ENCODE measurements around the gene DYNLT3. TPM values are rescaled to one million over a fixed set of nuclear protein-coding genes. Genes with fewer than 3 reads are reported as not detected.

The DYNLT3 gene
- total RNA-seq, 1 experiment from 2014 or later: 5.7 TPM

DNA sequence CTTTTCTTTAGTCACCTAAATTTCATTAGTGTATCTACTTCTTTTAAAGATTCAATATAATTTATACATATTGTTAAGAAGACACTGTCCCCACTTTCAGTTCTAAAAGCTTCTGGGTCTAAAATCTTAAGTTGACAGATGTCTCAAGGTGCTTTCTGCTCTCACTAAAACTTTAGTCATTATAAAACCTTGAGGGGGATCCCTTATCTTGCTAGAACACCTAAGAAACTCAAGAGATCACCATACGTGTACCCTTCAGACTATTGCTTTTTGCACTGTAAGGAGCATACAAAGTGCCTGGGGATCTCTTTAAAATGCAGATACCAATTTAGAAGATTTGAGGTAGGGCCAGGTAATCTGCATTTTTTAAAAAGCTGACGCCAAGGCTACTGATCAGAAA, 37.4 kb downstream of the DYNLT3 start:
- no peak overlapping the region for H2BK12ac ChIP-seq (ENCODE audit: insufficient read length, low read depth, low read length)

More for the DNA sequence above, 37.4 kb downstream of the DYNLT3 start:
- H3K27me3 Mint-ChIP-seq (ENCODE audit: low read depth): no peaks in the 10 kb centered on the region
- Histone ChIP-seq H3T11ph (ENCODE audit: low read length) (no peak overlapping the region), H3K27me3 (ENCODE audit: insufficient read depth, low read length) (no peaks in the 10 kb centered on the region), H2BK20ac (ENCODE audit: low read depth, low read length, poor library complexity, severe bottlenecking) (no peak overlapping the region), H3K23me2 (ENCODE audit: insufficient read length, low read depth, low read length, poor library complexity, severe bottlenecking) (no peaks in the 10 kb centered on the region), H4K20me1 (ENCODE audit: control insufficient read depth, insufficient read depth, insufficient read length) (no peaks in the 10 kb centered on the region), H2AK5ac (ENCODE audit: insufficient read length, low read length) (no peak overlapping the region), H3K14ac (ENCODE audit: insufficient read depth, low read length) (no peak overlapping the region), H4K8ac (replicated peaks; ENCODE audit: insufficient read length, low read depth, low read length) (no peak overlapping the region), H4K91ac (ENCODE audit: insufficient read length, low read depth, low read length) (no peak overlapping the region), H2BK120ac (ENCODE audit: low read depth, low read length, poor library complexity, severe bottlenecking) (no peak overlapping the region), H3K4me1 (ENCODE audit: insufficient read depth, low read length) (no peaks in the 10 kb centered on the region), H3K4ac (ENCODE audit: low read depth, low read length) (no peak overlapping the region), H4K5ac (ENCODE audit: insufficient read length, low read depth, low read length) (no peak overlapping the region), H3K4me2 (ENCODE audit: insufficient read depth, insufficient read length, low read length) (no peak overlapping the region), H2BK15ac (ENCODE audit: low read depth, low read length) (no peak overlapping the region), H3K27ac (ENCODE audit: insufficient read length, low read depth, low read length) (no peak overlapping the region), H3K79me2 (ENCODE audit: insufficient read depth, low read length) (no peaks in the 10 kb centered on the region), H3K9ac (ENCODE audit: extremely low read depth, insufficient read length, low read length) (no peak overlapping the region), H3K23ac (ENCODE audit: insufficient read length, low read depth, low read length) (no peak overlapping the region), H2BK5ac (ENCODE audit: insufficient read length, low read length) (no peak overlapping the region), H3K9me3 (ENCODE audit: control insufficient read depth, low read depth, low read length) (no peaks in the 10 kb centered on the region), H3K79me1 (ENCODE audit: insufficient read depth, low read depth, low read length, poor library complexity, severe bottlenecking) (no peaks in the 10 kb centered on the region), H2AFZ (ENCODE audit: low read length) (no peak overlapping the region), H3K56ac (ENCODE audit: insufficient read length, low read depth, low read length) (no peak overlapping the region), H3K18ac (ENCODE audit: insufficient read length, low read depth, low read length) (no peak overlapping the region)
- H3K36me3 Mint-ChIP-seq (ENCODE audit: insufficient read depth in 1 of 3, low read depth in 3 of 3): no peaks in the 10 kb centered on the region
- no peak overlapping the region for H3K4me3 Mint-ChIP-seq
- peaks cover 40 to 59% of the 10 kb centered on the region in 2 experiments for H3K9me3 Mint-ChIP-seq
- TF ChIP-seq, protein P1, sequence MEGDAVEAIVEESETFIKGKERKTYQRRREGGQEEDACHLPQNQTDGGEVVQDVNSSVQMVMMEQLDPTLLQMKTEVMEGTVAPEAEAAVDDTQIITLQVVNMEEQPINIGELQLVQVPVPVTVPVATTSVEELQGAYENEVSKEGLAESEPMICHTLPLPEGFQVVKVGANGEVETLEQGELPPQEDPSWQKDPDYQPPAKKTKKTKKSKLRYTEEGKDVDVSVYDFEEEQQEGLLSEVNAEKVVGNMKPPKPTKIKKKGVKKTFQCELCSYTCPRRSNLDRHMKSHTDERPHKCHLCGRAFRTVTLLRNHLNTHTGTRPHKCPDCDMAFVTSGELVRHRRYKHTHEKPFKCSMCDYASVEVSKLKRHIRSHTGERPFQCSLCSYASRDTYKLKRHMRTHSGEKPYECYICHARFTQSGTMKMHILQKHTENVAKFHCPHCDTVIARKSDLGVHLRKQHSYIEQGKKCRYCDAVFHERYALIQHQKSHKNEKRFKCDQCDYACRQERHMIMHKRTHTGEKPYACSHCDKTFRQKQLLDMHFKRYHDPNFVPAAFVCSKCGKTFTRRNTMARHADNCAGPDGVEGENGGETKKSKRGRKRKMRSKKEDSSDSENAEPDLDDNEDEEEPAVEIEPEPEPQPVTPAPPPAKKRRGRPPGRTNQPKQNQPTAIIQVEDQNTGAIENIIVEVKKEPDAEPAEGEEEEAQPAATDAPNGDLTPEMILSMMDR (conservative IDR thresholded peaks at IDR 0.05): no peak
- no peaks in the 10 kb centered on the region for H3K4me1 Mint-ChIP-seq
- WGBS (ENCODE audit: extremely low coverage, insufficient read length, low lambda C conversion rate): no CpG with 5 or more reads among the region's 2 CpGs
- H3K27ac Mint-ChIP-seq: no peak overlapping the region
- DNase-seq: no peak
